ENCODE results near the gene SSC4D.
"Not testable (repeated sequence)": the region's sequence is repeated elsewhere in the genome, so short reads cannot be mapped to it uniquely, and the experiment has no call there.

SSC4D gene

DNA sequence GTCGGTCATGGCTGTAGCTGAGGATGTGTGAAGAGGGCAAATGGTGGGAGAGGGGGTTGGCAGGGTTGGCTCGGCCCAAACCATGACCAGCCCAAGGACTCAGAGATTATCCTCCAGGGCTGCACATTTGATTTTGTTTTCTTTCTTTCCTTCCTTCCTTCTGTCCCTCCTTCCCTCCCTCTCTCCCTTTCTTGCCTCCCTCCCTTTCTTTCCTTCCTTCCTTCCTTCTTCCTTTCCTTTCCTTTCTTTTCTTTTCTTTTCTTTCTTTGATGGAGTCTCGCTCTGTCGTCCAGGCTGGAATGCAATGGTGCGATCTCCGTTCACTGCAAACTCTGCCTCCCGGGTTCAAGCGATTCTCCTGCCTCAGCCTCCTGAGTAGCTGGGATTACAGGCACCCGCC, 3.8 kb downstream of the SSC4D start:
- TF ChIP-seq, protein P1, sequence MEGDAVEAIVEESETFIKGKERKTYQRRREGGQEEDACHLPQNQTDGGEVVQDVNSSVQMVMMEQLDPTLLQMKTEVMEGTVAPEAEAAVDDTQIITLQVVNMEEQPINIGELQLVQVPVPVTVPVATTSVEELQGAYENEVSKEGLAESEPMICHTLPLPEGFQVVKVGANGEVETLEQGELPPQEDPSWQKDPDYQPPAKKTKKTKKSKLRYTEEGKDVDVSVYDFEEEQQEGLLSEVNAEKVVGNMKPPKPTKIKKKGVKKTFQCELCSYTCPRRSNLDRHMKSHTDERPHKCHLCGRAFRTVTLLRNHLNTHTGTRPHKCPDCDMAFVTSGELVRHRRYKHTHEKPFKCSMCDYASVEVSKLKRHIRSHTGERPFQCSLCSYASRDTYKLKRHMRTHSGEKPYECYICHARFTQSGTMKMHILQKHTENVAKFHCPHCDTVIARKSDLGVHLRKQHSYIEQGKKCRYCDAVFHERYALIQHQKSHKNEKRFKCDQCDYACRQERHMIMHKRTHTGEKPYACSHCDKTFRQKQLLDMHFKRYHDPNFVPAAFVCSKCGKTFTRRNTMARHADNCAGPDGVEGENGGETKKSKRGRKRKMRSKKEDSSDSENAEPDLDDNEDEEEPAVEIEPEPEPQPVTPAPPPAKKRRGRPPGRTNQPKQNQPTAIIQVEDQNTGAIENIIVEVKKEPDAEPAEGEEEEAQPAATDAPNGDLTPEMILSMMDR (IDR thresholded peaks at IDR 0.05; ENCODE audit: insufficient read depth, missing control alignments), result no peak
- FAIRE-seq, result no peak

GRCh38 chr7:76403780-76404494, 5.6 kb downstream of the SSC4D start:
- TF ChIP-seq, protein P1 (IDR thresholded peaks at IDR 0.05; ENCODE audit: insufficient read depth, missing control alignments), result no peak
- no peak for FAIRE-seq
- no peak for DNase-seq (ENCODE audit: insufficient read length, low spot score)

More for the DNA sequence above, 3.8 kb downstream of the SSC4D start:
- DNase-seq (ENCODE audit: insufficient read length, low spot score), result no peak

DNA sequence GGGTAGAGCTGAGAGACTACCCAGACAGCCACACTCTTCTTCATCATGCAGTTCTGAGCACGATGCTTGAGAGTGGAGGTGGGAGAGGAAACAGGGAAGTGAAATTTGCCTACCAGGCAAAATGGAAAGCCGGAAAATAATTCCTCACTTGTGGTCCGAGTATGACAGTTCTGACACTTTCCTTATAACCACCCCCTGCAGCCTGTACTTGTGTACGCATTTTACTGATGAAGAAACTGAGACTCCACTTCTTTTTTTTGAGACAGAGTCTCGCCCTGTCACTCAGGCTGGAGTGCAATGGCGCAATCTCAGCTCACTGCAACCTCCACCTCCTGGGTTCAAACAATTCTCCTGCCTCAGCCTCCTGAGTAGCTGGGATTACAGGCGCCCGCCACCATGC, 6.4 kb downstream of the SSC4D start:
- FAIRE-seq; DNase-seq (ENCODE audit: insufficient read length, low spot score): not testable (repeated sequence)

DNA sequence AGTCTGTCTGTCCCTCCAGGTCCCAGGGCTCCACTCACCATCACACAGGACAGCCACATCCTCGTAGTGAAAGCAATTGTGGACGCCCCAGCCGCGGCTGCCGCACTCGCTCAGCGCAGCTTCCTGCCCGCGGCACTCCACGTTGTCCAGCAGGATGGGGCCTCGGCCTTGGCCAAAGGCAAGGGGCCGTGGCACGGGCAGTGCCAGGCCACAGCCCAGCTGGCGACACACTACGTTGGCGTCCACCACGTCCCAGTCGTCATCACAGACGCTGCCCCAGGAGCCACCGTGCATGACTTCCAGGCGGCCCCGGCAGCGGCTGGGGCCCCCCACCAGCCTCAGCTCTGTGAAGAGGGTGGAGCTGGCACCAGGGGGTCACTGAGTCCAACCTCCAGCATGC, 9.2 kb downstream of the SSC4D start:
- TF ChIP-seq, protein P1 (IDR thresholded peaks at IDR 0.05; ENCODE audit: insufficient read depth, missing control alignments), result no peak
- DNase-seq (ENCODE audit: insufficient read length, low spot score), result no peak
- no peak for FAIRE-seq

DNA sequence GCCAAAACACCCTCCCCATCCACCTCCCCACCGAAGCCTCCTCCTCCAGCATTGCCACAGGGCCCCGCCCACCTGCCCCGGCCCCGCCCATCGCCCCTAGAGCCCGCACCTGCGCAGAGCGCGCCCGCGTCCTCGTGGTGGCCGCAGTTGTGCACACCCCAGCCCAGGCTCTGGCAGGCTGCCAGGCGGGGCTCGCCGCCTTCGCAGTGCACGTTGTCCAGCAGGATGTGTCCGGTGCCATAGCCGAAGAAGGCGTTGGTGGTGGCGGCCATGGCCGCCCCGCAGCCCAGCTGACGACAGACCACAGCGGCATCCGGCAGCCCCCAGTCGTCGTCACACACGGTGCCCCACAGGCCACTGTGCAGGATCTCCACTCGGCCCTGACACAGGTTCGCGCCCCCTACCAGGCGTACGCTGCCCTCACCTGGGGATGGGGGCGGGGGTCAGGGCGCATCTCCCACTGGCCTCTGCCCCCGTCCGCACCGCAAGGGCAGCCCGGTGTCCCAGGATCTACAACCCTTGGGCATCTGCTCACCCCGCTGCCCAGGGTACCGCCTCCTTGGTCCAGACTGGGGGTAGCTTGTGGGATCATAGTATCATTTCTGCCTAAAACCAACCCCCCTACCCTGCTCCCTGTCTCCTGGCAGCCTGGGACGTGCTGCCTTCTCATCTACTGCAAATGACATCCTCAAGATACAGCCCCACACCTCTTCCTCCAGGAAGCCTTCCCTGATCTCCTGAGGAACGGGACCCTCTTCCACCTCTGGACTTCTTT, 11.9 kb downstream of the SSC4D start:
- DNase-seq (ENCODE audit: insufficient read length, low spot score) (no peak), FAIRE-seq (no peak)
- TF ChIP-seq, protein P1 (IDR thresholded peaks at IDR 0.05; ENCODE audit: insufficient read depth, missing control alignments), result no peak

DNA sequence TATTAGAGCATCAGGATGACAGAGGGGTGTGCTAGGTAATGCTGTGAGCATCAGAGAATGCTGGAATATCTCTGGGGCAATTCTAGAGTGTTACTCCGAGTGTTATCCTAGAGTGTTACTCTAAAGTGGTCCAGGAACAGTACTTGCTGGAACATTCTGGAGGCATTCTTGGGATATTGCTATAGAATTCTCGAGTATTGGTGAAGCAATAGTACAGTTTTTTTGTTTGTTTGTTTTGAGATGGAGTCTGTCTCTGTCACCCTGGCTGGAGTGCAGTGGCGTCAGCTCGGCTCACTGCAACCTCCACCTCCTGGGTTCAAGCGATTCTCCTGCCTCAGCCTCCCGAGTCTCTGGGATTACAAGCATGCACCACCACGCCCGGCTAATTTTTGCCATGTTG, 12.6 kb downstream of the SSC4D start:
- DNase-seq (ENCODE audit: insufficient read length, low spot score), result no peak
- no peak for FAIRE-seq
- TF ChIP-seq, protein P1 (IDR thresholded peaks at IDR 0.05; ENCODE audit: insufficient read depth, missing control alignments), result no peak

DNA sequence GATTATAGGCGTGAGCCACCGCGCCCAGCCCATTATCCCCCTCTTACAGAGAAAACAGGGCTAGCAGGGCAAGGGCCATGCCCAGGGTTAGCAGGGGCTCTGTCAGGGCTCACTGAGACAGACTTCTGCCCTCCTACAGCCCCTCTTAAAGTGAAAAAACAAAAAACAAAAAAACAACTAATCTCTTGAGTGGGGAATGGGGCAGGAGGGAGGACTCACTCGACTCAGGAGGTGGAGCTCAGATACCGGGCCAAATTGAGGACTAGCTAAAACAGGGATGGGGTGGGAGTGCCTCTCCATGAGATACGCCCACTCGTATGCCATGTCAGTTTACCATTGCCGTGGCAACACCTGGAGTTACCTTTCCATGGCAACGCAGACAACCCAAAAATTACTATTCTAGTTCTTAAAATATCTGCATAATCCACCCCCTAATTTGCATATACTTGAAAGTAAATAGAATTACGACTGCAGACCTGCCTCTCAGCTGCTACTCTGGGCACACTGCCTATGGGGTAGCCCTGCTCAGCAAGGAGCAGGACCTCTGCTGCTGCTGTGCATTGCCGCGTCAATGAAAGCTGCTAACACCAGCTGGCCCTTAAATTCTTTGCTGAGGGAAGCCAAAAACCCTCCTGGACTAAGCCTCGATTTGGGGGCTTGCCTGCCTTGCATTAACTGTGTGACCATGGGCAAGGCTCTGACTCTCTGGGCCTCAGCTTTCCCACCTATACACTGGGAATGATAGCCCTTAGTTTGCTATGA, 13.4 kb downstream of the SSC4D start:
- no peak for DNase-seq (ENCODE audit: insufficient read length, low spot score)
- TF ChIP-seq, protein P1 (IDR thresholded peaks at IDR 0.05; ENCODE audit: insufficient read depth, missing control alignments), result no peak
- FAIRE-seq, result no peak

GRCh38 chr7:76395605-76395964, 13.9 kb downstream of the SSC4D start:
- not testable (repeated sequence) for FAIRE-seq

More at GRCh38 chr7:76395605-76395964, 13.9 kb downstream of the SSC4D start:
- not testable (repeated sequence) for DNase-seq (ENCODE audit: insufficient read length, low spot score)

Measured in D721Med (cell line).